WTC11 (cell line): ENCODE measurements around the gene ALX4.

Experiments used
- ETV6 ChIP-seq: sonication (generic); formaldehyde crosslinking; IDR thresholded peaks from 2 replicates; pipeline ENCODE4 v1.8.1; 2022; ENCODE audit warnings: mild to moderate bottlenecking, missing genetic modification reagents
- FOXP1 ChIP-seq: sonication (generic); formaldehyde crosslinking; IDR thresholded peaks from 2 replicates; pipeline ENCODE4 v1.8.0; 2022; ENCODE audit warnings: missing genetic modification reagents, mild to moderate bottlenecking, moderate library complexity, borderline replicate concordance
- RELA ChIP-seq: sonication (generic); formaldehyde crosslinking; IDR thresholded peaks from 2 replicates; pipeline ENCODE4 v1.8.1; 2022; ENCODE audit warnings: missing genetic modification reagents, mild to moderate bottlenecking, borderline replicate concordance
- TF ChIP-seq, protein P1 (sequence below): fragments of 200-600 bp; IDR thresholded peaks from 2 replicates; pipeline ENCODE4 v1.8.0; 2022; ENCODE audit warnings: antibody characterized with exemption
- TF ChIP-seq, protein P2 (sequence below): sonication (generic); formaldehyde crosslinking; conservative IDR thresholded peaks from 2 replicates; pipeline ENCODE4 v1.8.1; 2023; ENCODE audit warnings: mild to moderate bottlenecking, low read depth, missing genetic modification reagents, moderate library complexity
- TF ChIP-seq, protein P3 (sequence below): sonication (generic); formaldehyde crosslinking; IDR thresholded peaks from 2 replicates; pipeline ENCODE4 v1.8.0; 2022; ENCODE audit warnings: mild to moderate bottlenecking, missing genetic modification reagents

DNA sequence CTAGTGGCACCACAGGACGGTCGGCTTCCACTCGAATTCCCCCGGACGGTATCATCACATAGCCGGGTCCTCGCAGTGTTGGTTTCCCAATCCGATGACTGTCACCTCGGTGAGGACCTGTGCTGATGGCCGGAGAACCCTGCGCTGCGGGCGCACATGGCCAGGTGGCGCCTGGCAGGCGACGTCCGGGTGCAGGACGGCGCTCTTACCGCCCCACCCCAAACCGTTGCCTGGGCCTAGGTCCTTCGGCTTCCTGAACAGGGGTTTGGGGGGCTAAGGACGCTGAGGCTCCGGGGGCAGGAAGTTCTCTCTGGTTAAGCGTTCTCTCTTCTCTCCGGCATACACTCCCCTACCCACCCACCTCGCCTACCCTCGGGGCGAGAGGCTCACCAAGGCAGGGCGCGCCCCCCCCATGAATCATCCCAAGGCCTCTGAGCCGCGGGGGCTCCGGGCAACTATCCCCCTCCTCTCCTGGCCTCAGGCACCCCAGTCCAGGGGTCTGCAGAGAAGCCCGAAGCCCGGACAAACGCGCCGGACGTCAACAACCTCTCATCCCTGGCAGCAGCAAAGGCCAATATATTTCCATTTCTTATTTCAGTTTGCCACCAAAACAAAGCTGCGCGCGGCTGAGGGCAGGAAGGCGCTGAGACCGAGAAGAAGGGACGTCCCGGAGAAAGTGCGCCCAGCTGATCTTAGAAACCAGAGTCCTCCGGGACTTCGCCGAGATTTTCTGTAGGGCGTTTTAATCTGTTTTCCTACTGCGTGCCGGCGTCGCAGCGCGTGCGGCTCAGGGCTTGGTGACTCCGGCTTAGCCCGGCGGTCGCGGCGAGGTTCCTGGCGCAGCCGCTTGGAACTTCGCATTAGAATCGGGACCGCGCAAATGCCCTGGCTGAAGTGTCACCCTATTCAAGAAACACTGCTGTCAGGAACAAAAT lies 5.6 kb downstream of the ALX4 start:
- TF ChIP-seq, protein P1, sequence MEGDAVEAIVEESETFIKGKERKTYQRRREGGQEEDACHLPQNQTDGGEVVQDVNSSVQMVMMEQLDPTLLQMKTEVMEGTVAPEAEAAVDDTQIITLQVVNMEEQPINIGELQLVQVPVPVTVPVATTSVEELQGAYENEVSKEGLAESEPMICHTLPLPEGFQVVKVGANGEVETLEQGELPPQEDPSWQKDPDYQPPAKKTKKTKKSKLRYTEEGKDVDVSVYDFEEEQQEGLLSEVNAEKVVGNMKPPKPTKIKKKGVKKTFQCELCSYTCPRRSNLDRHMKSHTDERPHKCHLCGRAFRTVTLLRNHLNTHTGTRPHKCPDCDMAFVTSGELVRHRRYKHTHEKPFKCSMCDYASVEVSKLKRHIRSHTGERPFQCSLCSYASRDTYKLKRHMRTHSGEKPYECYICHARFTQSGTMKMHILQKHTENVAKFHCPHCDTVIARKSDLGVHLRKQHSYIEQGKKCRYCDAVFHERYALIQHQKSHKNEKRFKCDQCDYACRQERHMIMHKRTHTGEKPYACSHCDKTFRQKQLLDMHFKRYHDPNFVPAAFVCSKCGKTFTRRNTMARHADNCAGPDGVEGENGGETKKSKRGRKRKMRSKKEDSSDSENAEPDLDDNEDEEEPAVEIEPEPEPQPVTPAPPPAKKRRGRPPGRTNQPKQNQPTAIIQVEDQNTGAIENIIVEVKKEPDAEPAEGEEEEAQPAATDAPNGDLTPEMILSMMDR, result no peak
- TF ChIP-seq ETV6 (CRISPR knock-in tag), result no peak
- TF ChIP-seq FOXP1 (CRISPR knock-in tag), result 0 out of 2 replicates have a peak, but pooled peaks have one; percentile 17
- TF ChIP-seq RELA, result no peak
- TF ChIP-seq, protein P2, sequence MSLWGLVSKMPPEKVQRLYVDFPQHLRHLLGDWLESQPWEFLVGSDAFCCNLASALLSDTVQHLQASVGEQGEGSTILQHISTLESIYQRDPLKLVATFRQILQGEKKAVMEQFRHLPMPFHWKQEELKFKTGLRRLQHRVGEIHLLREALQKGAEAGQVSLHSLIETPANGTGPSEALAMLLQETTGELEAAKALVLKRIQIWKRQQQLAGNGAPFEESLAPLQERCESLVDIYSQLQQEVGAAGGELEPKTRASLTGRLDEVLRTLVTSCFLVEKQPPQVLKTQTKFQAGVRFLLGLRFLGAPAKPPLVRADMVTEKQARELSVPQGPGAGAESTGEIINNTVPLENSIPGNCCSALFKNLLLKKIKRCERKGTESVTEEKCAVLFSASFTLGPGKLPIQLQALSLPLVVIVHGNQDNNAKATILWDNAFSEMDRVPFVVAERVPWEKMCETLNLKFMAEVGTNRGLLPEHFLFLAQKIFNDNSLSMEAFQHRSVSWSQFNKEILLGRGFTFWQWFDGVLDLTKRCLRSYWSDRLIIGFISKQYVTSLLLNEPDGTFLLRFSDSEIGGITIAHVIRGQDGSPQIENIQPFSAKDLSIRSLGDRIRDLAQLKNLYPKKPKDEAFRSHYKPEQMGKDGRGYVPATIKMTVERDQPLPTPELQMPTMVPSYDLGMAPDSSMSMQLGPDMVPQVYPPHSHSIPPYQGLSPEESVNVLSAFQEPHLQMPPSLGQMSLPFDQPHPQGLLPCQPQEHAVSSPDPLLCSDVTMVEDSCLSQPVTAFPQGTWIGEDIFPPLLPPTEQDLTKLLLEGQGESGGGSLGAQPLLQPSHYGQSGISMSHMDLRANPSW (CRISPR knock-in tag), result no peak
- TF ChIP-seq, protein P3, sequence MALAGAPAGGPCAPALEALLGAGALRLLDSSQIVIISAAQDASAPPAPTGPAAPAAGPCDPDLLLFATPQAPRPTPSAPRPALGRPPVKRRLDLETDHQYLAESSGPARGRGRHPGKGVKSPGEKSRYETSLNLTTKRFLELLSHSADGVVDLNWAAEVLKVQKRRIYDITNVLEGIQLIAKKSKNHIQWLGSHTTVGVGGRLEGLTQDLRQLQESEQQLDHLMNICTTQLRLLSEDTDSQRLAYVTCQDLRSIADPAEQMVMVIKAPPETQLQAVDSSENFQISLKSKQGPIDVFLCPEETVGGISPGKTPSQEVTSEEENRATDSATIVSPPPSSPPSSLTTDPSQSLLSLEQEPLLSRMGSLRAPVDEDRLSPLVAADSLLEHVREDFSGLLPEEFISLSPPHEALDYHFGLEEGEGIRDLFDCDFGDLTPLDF (CRISPR knock-in tag), result no peak
